ENCODE data around the gene DAP. TPM values are rescaled to one million over a fixed set of nuclear protein-coding genes. Genes with fewer than 3 reads are reported as not detected.

The DAP gene
- total RNA-seq, 1 experiment from 2014 or later, result 26.0 TPM

GRCh38 chr5:10672146-10673016 lies 88.7 kb downstream of the DAP start:
- DNase-seq (ENCODE audit: low spot score), result no peak

- no peak for DNase-seq (ENCODE audit: low spot score)
Measured at GRCh38 chr5:10671041-10672008, 89.7 kb downstream of the DAP start.

- no peak for DNase-seq (ENCODE audit: low spot score)
Measured at GRCh38 chr5:10669983-10670382, 91.1 kb downstream of the DAP start.

- DNase-seq (ENCODE audit: low spot score), result peak; percentile 55
Measured at GRCh38 chr5:10668697-10669096, 92.3 kb downstream of the DAP start.

- no peak for DNase-seq (ENCODE audit: low spot score)
Measured at GRCh38 chr5:10667431-10668057, 93.5 kb downstream of the DAP start.

GRCh38 chr5:10666531-10667299 lies 94.3 kb downstream of the DAP start:
- DNase-seq (ENCODE audit: low spot score), result no peak

GRCh38 chr5:10665799-10666198 lies 95.2 kb downstream of the DAP start:
- DNase-seq (ENCODE audit: low spot score), result no peak

- peak; percentile 86 for DNase-seq (ENCODE audit: low spot score)
Measured at GRCh38 chr5:10664180-10664769, 96.8 kb downstream of the DAP start.

- peak; percentile 69 for DNase-seq (ENCODE audit: low spot score)
Measured at GRCh38 chr5:10663489-10664179, 97.4 kb downstream of the DAP start.

- DNase-seq (ENCODE audit: low spot score), result no peak
Measured at GRCh38 chr5:10662661-10663488, 98.2 kb downstream of the DAP start.

GRCh38 chr5:10662083-10662482 lies 99.0 kb downstream of the DAP start:
- no peak for DNase-seq (ENCODE audit: low spot score)

- DNase-seq (ENCODE audit: low spot score), result no peak
Measured at GRCh38 chr5:10661401-10661800, 99.6 kb downstream of the DAP start.

- no peak for DNase-seq (ENCODE audit: low spot score)
Measured at GRCh38 chr5:10660720-10661387, 100.2 kb downstream of the DAP start.

- no peak for DNase-seq (ENCODE audit: low spot score)
Measured at GRCh38 chr5:10660135-10660534, 100.9 kb downstream of the DAP start.

GRCh38 chr5:10658265-10658664 lies 102.8 kb downstream of the DAP start:
- no peak for DNase-seq (ENCODE audit: low spot score)

GRCh38 chr5:10655972-10656830 lies 104.8 kb downstream of the DAP start:
- no peak for DNase-seq (ENCODE audit: low spot score)

- DNase-seq (ENCODE audit: low spot score), result no peak
Measured at GRCh38 chr5:10655161-10655971, 105.7 kb downstream of the DAP start.
